IgD-negative memory B cell (primary cell): ENCODE results near the gene XYLB. TPM values are rescaled to one million over a fixed set of nuclear protein-coding genes. Genes with fewer than 3 reads are reported as not detected.
"Not testable (repeated sequence)": the region's sequence is repeated elsewhere in the genome, so short reads cannot be mapped to it uniquely, and the experiment has no call there.

Source experiments
- H3K27ac Mint-ChIP-seq, 3 donors: one replicate each; pipeline ENCODE4 v1.8.0; 2020 to 2022; ENCODE audit warnings: mild to moderate bottlenecking in 3 of 3, mixed read lengths in 3 of 3, moderate library complexity in 1 of 3
- H3K27me3 Mint-ChIP-seq: one replicate; pipeline ENCODE4 v1.8.0; 2021; ENCODE audit warnings: mixed read lengths
- H3K36me3 Mint-ChIP-seq: one replicate; pipeline ENCODE4 v1.8.0; 2020; ENCODE audit warnings: mild to moderate bottlenecking, mixed read lengths
- H3K4me1 Mint-ChIP-seq, 3 donors: one replicate each; pipeline ENCODE4 v1.8.0; 2020 to 2022; ENCODE audit warnings: mixed read lengths in 3 of 3, mild to moderate bottlenecking in 1 of 3
- H3K4me3 Mint-ChIP-seq, 4 donors: one replicate each; pipeline ENCODE4 v1.8.0; 2020 to 2022; ENCODE audit warnings: mild to moderate bottlenecking in 4 of 4, mixed read lengths in 4 of 4, moderate library complexity in 3 of 4
- H3K9me3 Mint-ChIP-seq, 3 donors: one replicate each; pipeline ENCODE4 v1.8.0; 2020 to 2021; ENCODE audit warnings: mixed read lengths in 3 of 3, mild to moderate bottlenecking in 1 of 3
- polyA plus RNA-seq: library from polyadenylated mRNA; unstranded; fragments of 300-500 nt; fragmentation: Illumina TruSeq; gene quantifications from one replicate; pipeline ENCODE4 v1.2.3, GENCODE V29; 2021

The XYLB gene
- 0.28 TPM for polyA plus RNA-seq

- H3K27ac Mint-ChIP-seq = peak within 1 kb of the TSS in 1 of 3 donors; percentile 32
- no peaks in the 10 kb centered on the region for H3K27me3 Mint-ChIP-seq
- no peaks in the 10 kb centered on the region for H3K9me3 Mint-ChIP-seq
- H3K36me3 Mint-ChIP-seq = no peaks in the 10 kb centered on the region
- H3K4me1 Mint-ChIP-seq = peaks cover 0 to 3% (median 1%) of the 10 kb centered on the region in 3 donors
- peak within 1 kb of the TSS; percentile 47 to 88 (median 84) for H3K4me3 Mint-ChIP-seq
Observed at GRCh38 chr3:38346587-38347410, at the start of gene XYLB. Gene XYLB (plus strand): TSS chr3:38346785. CDS start chr3:38346869, 84 bp downstream.

GRCh38 chr3:38297053-38297452 lies 49.5 kb upstream of the XYLB start:
- H3K27me3 Mint-ChIP-seq, H3K4me3 Mint-ChIP-seq, H3K36me3 Mint-ChIP-seq, H3K27ac Mint-ChIP-seq, H3K9me3 Mint-ChIP-seq, H3K4me1 Mint-ChIP-seq: not testable (repeated sequence)

DNA sequence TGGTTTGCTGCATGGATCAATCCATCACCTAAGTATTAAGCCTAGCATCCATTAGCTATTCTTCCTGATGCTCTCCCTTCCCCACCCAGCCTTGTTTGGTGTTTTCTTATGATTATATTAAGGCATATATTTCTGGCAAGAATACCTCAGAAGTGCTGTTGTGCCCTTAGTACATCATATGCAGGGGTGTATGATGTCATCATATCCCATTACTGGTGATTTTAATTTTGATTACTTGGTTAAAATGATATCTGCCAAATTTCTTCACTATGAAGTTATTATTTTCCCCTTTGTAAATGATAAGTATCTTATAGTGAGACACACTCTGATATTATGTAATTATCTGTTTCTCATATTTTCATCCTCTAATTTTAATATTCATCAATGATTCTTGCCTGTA lies 49.0 kb upstream of the XYLB start:
- H3K4me1 Mint-ChIP-seq = peaks cover 0 to 2% (median 0%) of the 10 kb centered on the region in 3 donors
- H3K9me3 Mint-ChIP-seq = no peaks in the 10 kb centered on the region
- no peak overlapping the region for H3K4me3 Mint-ChIP-seq
- peaks cover 3% of the 10 kb centered on the region for H3K27me3 Mint-ChIP-seq
- no peak overlapping the region for H3K27ac Mint-ChIP-seq
- H3K36me3 Mint-ChIP-seq = no peaks in the 10 kb centered on the region

DNA sequence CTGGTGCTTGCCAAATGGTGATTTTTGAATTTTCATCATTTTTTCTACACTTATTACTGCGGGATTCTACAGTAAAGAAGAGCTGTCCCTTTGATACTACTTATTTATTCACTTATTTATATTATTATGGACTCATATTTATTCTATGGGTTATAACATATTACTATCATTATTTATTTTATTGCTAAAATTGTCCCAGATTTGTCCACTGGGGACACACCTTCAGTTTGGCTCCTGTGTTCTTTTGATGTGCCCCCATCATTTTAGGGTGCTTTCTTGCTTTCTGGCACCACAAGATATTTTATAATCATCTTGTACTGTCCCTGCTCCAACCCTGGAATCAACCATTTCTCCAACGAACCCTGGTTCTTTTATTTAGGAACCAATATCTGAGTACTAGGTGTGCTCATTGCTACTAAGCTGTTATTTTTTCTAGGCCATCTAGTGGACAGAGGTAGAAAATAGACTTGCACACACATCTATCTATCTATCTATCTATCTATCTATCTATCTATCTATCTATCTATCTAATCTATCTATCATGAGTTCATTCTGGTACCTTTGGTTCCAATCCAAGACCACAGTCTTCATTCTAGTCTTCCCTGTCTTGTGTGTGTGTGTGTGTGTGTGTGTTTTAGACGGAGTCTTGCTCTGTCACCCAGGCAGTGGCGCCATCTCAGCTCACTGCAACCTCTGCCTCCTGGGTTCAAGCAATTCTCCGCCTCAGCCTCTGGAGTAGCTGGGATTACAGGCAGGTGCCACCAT lies 48.5 kb upstream of the XYLB start:
- Mint-ChIP-seq H3K36me3 (no peaks in the 10 kb centered on the region), H3K9me3 (no peaks in the 10 kb centered on the region), H3K4me1 (peaks cover 0 to 2% (median 0%) of the 10 kb centered on the region in 3 donors), H3K27ac (no peak overlapping the region), H3K27me3 (peaks cover 3% of the 10 kb centered on the region), H3K4me3 (no peak overlapping the region)

DNA sequence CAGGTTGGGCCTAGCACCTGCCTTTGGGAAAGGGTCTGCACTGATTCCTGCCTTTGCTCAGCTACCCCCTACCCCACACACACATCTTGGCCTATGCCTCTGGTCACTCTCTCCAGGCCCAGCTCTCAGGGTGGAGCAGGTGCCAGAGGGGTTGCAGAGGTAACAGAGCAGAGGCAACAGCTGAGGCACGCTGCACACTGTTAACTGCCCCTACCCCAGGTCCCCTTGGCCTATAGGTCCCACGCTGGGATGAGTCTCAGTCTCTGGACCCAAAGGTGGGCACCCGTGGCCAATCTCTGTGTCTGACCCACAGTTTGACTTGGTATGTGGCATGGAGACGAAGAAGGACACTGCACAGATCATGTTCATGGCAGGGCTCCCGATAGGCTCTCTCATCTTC lies 39.6 kb upstream of the XYLB start:
- Mint-ChIP-seq H3K4me1 (no peaks in the 10 kb centered on the region), H3K9me3 (peaks cover 3 to 9% (median 8%) of the 10 kb centered on the region in 3 donors), H3K27ac (no peak overlapping the region), H3K36me3 (no peaks in the 10 kb centered on the region), H3K27me3 (peaks cover 11% of the 10 kb centered on the region), H3K4me3 (no peak overlapping the region)

- Mint-ChIP-seq H3K9me3 (peaks cover 3 to 9% (median 8%) of the 10 kb centered on the region in 3 donors), H3K4me3 (no peak overlapping the region), H3K27me3 (peaks cover 14% of the 10 kb centered on the region), H3K4me1 (no peaks in the 10 kb centered on the region), H3K36me3 (no peaks in the 10 kb centered on the region), H3K27ac (no peak overlapping the region)
Observed at GRCh38 chr3:38307599-38307998, 39.0 kb upstream of the XYLB start.

DNA sequence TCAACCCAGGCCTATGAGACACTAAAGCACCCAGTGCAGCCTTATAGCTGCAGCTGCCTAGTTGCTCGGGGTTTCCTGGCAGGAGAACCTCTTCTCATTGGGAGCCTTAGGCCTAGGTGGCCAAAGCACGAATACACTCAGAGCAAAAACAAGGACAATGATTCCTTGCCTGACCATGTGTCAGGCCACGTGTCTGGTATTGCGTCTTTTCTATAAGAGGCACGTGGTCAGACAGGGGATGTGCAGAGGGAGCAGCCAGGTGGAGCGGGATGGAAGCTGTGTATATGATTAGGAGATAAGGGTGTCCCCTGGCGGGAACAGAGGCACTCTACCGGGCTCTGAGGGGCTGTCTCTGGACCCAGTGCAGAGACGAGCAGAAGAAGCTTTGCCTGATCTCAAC lies 38.1 kb upstream of the XYLB start:
- Mint-ChIP-seq H3K27me3 (peaks cover 14% of the 10 kb centered on the region), H3K9me3 (peaks cover 3 to 9% (median 8%) of the 10 kb centered on the region in 3 donors), H3K4me3 (no peak overlapping the region), H3K27ac (no peak overlapping the region), H3K36me3 (no peaks in the 10 kb centered on the region), H3K4me1 (no peaks in the 10 kb centered on the region)

DNA sequence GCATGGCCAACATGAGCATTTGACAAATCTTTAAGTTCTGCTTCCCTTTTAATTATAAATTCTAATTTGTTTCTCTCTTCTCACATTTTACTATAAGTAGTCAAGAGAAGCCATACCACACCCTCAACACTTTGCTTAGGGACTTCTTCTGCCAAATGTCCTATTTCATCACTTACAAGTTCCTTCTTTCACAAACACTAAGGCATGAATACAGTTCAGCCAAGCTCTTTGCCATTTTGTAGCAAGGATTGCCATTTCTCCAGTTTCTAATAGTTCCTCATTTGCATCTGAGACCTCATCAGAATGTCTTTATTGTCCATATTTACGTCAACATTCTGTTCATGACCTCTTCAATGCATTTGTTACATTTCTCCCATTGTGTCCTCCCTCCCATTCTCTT lies 35.1 kb upstream of the XYLB start:
- Mint-ChIP-seq H3K4me3 (no peak overlapping the region), H3K27ac (no peak overlapping the region), H3K36me3 (no peaks in the 10 kb centered on the region), H3K9me3 (peaks cover 0 to 4% (median 0%) of the 10 kb centered on the region in 3 donors), H3K4me1 (no peaks in the 10 kb centered on the region), H3K27me3 (peaks cover 6% of the 10 kb centered on the region)

GRCh38 chr3:38311941-38312340 lies 34.6 kb upstream of the XYLB start:
- Mint-ChIP-seq H3K27me3 (peaks cover 6% of the 10 kb centered on the region), H3K4me1 (no peaks in the 10 kb centered on the region), H3K9me3 (peaks cover 0 to 4% (median 0%) of the 10 kb centered on the region in 3 donors), H3K36me3 (no peaks in the 10 kb centered on the region), H3K4me3 (no peak overlapping the region), H3K27ac (peak overlapping the region in 1 of 3 donors; percentile 5)

- H3K9me3 Mint-ChIP-seq = peaks cover 0 to 4% (median 0%) of the 10 kb centered on the region in 3 donors
- H3K27me3 Mint-ChIP-seq = peaks cover 6% of the 10 kb centered on the region
- H3K36me3 Mint-ChIP-seq = no peaks in the 10 kb centered on the region
- H3K4me1 Mint-ChIP-seq = no peaks in the 10 kb centered on the region
- H3K27ac Mint-ChIP-seq = peak overlapping the region in 1 of 3 donors; percentile 5
- H3K4me3 Mint-ChIP-seq = no peak overlapping the region
Observed at GRCh38 chr3:38312356-38312755, 34.2 kb upstream of the XYLB start.

- peaks cover 0 to 4% (median 0%) of the 10 kb centered on the region in 3 donors for H3K9me3 Mint-ChIP-seq
- H3K36me3 Mint-ChIP-seq = no peaks in the 10 kb centered on the region
- peaks cover 6% of the 10 kb centered on the region for H3K27me3 Mint-ChIP-seq
- H3K4me1 Mint-ChIP-seq = no peaks in the 10 kb centered on the region
- H3K27ac Mint-ChIP-seq = no peak overlapping the region
- H3K4me3 Mint-ChIP-seq = no peak overlapping the region
Observed at GRCh38 chr3:38313263-38313662, 33.3 kb upstream of the XYLB start.

DNA sequence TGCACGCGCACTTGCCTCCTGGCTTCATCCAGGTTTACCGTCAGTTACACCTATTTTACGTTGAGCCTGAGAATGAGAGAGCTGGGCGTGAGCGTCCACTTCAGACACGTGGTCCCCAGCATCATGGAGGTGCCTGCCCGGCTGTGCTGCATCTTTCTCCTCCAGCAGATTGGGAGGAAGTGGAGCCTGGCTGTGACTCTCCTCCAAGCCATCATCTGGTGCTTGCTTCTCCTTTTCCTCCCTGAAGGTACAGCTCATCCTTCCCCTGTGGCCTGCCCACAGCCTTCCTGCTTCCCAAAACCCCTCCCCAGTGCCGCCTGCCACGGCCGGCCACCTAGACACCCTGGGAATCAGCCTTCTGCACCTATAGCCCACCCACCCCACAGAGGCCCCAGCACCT lies 32.9 kb upstream of the XYLB start:
- peaks cover 6% of the 10 kb centered on the region for H3K27me3 Mint-ChIP-seq
- peaks cover 0 to 4% (median 0%) of the 10 kb centered on the region in 3 donors for H3K9me3 Mint-ChIP-seq
- H3K36me3 Mint-ChIP-seq = no peaks in the 10 kb centered on the region
- H3K4me3 Mint-ChIP-seq = no peak overlapping the region
- H3K27ac Mint-ChIP-seq = peak overlapping the region in 1 of 3 donors; percentile 54
- H3K4me1 Mint-ChIP-seq = no peaks in the 10 kb centered on the region

DNA sequence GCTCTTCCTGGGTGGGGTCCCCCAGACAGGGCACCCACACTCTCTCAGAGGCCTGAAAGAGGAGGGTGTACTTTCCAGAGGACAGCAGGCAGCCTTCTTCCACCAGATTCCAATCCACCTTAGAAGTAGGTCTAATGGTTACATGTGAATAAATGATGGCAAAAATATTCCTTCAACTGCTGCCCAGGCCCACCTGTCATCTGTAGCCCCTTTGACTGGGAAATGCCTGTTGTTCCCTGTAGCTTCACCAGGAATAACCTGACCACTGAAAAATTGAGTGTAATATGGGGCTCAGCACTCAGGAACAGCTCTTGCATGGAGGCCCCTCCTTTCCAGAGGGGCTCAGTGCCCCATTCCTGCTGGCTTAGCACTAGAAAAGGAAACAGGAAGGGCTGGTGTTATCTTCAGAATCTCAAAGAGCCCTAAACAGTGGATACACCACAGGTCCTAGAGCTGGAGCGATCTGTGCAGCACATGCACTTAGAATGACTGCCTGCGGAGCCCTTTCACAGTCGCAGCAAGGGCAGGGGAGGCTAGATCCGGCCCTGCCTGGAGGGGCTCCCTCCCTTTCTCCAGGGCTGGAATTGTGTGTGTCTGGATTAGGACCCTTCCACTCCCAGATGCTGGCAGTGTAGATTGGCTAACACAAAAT lies 32.3 kb upstream of the XYLB start:
- no peak overlapping the region for H3K4me3 Mint-ChIP-seq
- H3K4me1 Mint-ChIP-seq = no peaks in the 10 kb centered on the region
- peaks cover 0 to 2% (median 0%) of the 10 kb centered on the region in 3 donors for H3K9me3 Mint-ChIP-seq
- H3K27ac Mint-ChIP-seq = peak overlapping the region in 1 of 3 donors; percentile 54
- no peaks in the 10 kb centered on the region for H3K36me3 Mint-ChIP-seq
- H3K27me3 Mint-ChIP-seq = peaks cover 6% of the 10 kb centered on the region

DNA sequence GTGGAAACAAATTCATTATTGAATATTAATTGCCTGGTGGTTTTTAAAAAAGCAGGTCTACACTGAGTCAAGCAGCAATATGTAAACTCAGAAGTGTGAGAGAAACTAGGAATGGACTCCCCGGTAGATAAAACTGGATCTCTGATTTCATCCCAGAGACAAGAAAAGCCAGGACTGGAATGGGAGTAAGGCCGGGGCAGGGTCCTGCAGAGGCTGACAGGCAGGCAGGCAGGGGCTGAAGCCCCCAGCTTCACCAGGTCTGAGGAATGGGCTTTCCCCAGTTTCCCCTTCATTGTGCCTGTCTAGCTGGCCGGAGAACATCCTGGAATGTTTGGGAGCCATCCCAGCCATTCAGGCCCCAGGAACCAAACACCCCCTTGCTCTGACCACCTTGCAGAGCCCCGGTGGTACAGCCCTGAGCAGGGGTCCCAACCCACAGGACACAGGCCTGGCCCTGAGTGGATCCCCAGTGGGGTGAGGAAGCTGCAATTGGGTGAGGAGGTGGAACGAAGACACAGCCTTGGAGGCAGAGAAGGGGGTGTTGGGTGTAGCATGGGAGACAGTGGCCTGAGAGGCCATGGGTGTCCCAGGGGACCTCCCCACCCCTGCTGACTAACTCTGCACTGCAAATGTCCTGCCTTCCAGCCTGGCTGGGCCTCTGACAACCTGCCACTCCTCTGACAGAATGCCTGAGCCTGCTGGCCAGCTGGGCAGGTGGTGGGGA lies 31.7 kb upstream of the XYLB start:
- Mint-ChIP-seq H3K36me3 (no peaks in the 10 kb centered on the region), H3K27ac (no peak overlapping the region), H3K4me1 (no peaks in the 10 kb centered on the region), H3K9me3 (no peaks in the 10 kb centered on the region), H3K27me3 (peaks cover 6% of the 10 kb centered on the region), H3K4me3 (no peak overlapping the region)
